ENCODE data around the gene TRIM44.

The TRIM44 gene

DNA sequence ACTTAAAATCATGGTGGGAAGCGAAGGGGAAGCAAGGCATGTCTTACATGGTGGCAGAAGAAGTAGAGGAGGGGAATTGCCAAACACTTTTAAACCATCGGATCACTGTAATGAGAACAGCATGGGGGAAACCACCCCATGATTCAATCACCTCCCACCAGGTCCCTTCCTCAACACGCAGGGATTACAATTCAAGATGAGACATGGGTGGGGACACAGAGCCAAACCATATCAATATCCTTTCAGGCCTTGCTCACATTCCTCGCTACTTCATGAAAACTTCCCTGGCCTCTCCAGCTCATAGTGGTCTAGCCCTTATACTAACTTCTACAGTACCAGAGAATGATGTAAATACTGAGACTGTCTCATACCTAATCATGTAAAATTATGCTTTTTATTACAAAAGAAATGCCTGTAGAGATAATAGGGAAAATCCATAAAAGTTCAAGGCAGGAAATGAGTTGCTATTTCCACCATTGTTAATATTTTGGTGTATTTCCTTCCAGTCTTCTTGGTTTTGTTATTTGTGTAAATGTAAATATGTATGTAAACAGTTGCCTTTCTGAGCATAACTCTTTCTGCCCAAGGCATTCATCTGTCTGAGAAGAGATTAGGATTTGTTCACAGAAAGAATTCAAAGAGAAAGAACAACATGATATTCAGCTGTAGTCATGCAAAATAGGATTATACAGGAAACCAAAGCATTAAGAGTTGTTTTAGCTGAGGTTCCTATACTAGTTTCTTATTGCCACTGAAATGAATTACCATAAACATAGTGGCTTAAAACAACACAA lies 177.0 kb downstream of the TRIM44 start:
- Histone ChIP-seq H3K27ac (ENCODE audit: low read depth, low read length) (no peak overlapping the region), H3K27me3 (ENCODE audit: insufficient read depth, low read length) (no peaks in the 10 kb centered on the region), H2AFZ (ENCODE audit: low read length, unreplicated experiment) (no peak overlapping the region), H3K36me3 (ENCODE audit: insufficient read depth, low read length) (no peaks in the 10 kb centered on the region), H3K4me3 (ENCODE audit: low read depth, low read length) (no peak overlapping the region), H3K4me1 (ENCODE audit: control insufficient read depth, insufficient read depth, low read length, unreplicated experiment) (no peaks in the 10 kb centered on the region), H3K79me2 (ENCODE audit: control insufficient read depth, insufficient read depth, low read length, unreplicated experiment) (no peaks in the 10 kb centered on the region)

GRCh38 chr11:35841733-35842132 lies 179.2 kb downstream of the TRIM44 start:
- H3K36me3 ChIP-seq (ENCODE audit: insufficient read depth, low read length) = no peaks in the 10 kb centered on the region
- no peak overlapping the region for H3K4me3 ChIP-seq (ENCODE audit: low read depth, low read length)
- H3K79me2 ChIP-seq (ENCODE audit: control insufficient read depth, insufficient read depth, low read length, unreplicated experiment) = no peaks in the 10 kb centered on the region
- no peak overlapping the region for H3K27ac ChIP-seq (ENCODE audit: low read depth, low read length)
- H3K27me3 ChIP-seq (ENCODE audit: insufficient read depth, low read length) = no peaks in the 10 kb centered on the region
- no peak overlapping the region for H2AFZ ChIP-seq (ENCODE audit: low read length, unreplicated experiment)
- no peaks in the 10 kb centered on the region for H3K4me1 ChIP-seq (ENCODE audit: control insufficient read depth, insufficient read depth, low read length, unreplicated experiment)

- Histone ChIP-seq H3K27me3 (ENCODE audit: insufficient read depth, low read length) (peaks cover 9% of the 10 kb centered on the region; the same call in 1 of the 2 replicates), H3K79me2 (ENCODE audit: control insufficient read depth, insufficient read depth, low read length, unreplicated experiment) (no peaks in the 10 kb centered on the region), H2AFZ (ENCODE audit: low read length, unreplicated experiment) (no peak overlapping the region), H3K36me3 (ENCODE audit: insufficient read depth, low read length) (no peaks in the 10 kb centered on the region), H3K4me1 (ENCODE audit: control insufficient read depth, insufficient read depth, low read length, unreplicated experiment) (no peaks in the 10 kb centered on the region), H3K27ac (ENCODE audit: low read depth, low read length) (no peak overlapping the region), H3K4me3 (ENCODE audit: low read depth, low read length) (no peak overlapping the region)
Observed at GRCh38 chr11:35842958-35843357, 180.4 kb downstream of the TRIM44 start.

- Histone ChIP-seq H3K4me1 (ENCODE audit: control insufficient read depth, insufficient read depth, low read length, unreplicated experiment) (no peaks in the 10 kb centered on the region), H2AFZ (ENCODE audit: low read length, unreplicated experiment) (no peak overlapping the region), H3K79me2 (ENCODE audit: control insufficient read depth, insufficient read depth, low read length, unreplicated experiment) (no peaks in the 10 kb centered on the region), H3K4me3 (ENCODE audit: low read depth, low read length) (no peak overlapping the region), H3K27me3 (ENCODE audit: insufficient read depth, low read length) (peaks cover 18% of the 10 kb centered on the region), H3K27ac (ENCODE audit: low read depth, low read length) (no peak overlapping the region), H3K36me3 (ENCODE audit: insufficient read depth, low read length) (no peaks in the 10 kb centered on the region)
Observed at GRCh38 chr11:35844579-35844978, 182.0 kb downstream of the TRIM44 start.

GRCh38 chr11:35845860-35846259 lies 183.3 kb downstream of the TRIM44 start:
- Histone ChIP-seq H3K4me1 (ENCODE audit: control insufficient read depth, insufficient read depth, low read length, unreplicated experiment) (no peaks in the 10 kb centered on the region), H3K27me3 (ENCODE audit: insufficient read depth, low read length) (peaks cover 18% of the 10 kb centered on the region), H3K79me2 (ENCODE audit: control insufficient read depth, insufficient read depth, low read length, unreplicated experiment) (no peaks in the 10 kb centered on the region), H3K27ac (ENCODE audit: low read depth, low read length) (no peak overlapping the region), H3K4me3 (ENCODE audit: low read depth, low read length) (no peak overlapping the region), H3K36me3 (ENCODE audit: insufficient read depth, low read length) (no peaks in the 10 kb centered on the region), H2AFZ (ENCODE audit: low read length, unreplicated experiment) (no peak overlapping the region)

- Histone ChIP-seq H3K4me1 (ENCODE audit: control insufficient read depth, insufficient read depth, low read length, unreplicated experiment) (no peaks in the 10 kb centered on the region), H3K27me3 (ENCODE audit: insufficient read depth, low read length) (peaks cover 18% of the 10 kb centered on the region), H3K36me3 (ENCODE audit: insufficient read depth, low read length) (no peaks in the 10 kb centered on the region), H3K27ac (ENCODE audit: low read depth, low read length) (no peak overlapping the region), H3K4me3 (ENCODE audit: low read depth, low read length) (no peak overlapping the region), H3K79me2 (ENCODE audit: control insufficient read depth, insufficient read depth, low read length, unreplicated experiment) (no peaks in the 10 kb centered on the region), H2AFZ (ENCODE audit: low read length, unreplicated experiment) (no peak overlapping the region)
Observed at GRCh38 chr11:35846874-35847273, 184.3 kb downstream of the TRIM44 start.

GRCh38 chr11:35847473-35847872 lies 184.9 kb downstream of the TRIM44 start:
- no peak overlapping the region for H3K4me3 ChIP-seq (ENCODE audit: low read depth, low read length)
- H2AFZ ChIP-seq (ENCODE audit: low read length, unreplicated experiment) = no peak overlapping the region
- no peak overlapping the region for H3K27ac ChIP-seq (ENCODE audit: low read depth, low read length)
- no peaks in the 10 kb centered on the region for H3K36me3 ChIP-seq (ENCODE audit: insufficient read depth, low read length)
- H3K4me1 ChIP-seq (ENCODE audit: control insufficient read depth, insufficient read depth, low read length, unreplicated experiment) = no peaks in the 10 kb centered on the region
- peaks cover 18% of the 10 kb centered on the region for H3K27me3 ChIP-seq (ENCODE audit: insufficient read depth, low read length)
- H3K79me2 ChIP-seq (ENCODE audit: control insufficient read depth, insufficient read depth, low read length, unreplicated experiment) = no peaks in the 10 kb centered on the region

- no peaks in the 10 kb centered on the region for H3K36me3 ChIP-seq (ENCODE audit: insufficient read depth, low read length)
- H2AFZ ChIP-seq (ENCODE audit: low read length, unreplicated experiment) = no peak overlapping the region
- H3K27me3 ChIP-seq (ENCODE audit: insufficient read depth, low read length) = peaks cover 18% of the 10 kb centered on the region
- H3K27ac ChIP-seq (ENCODE audit: low read depth, low read length) = no peak overlapping the region
- no peaks in the 10 kb centered on the region for H3K4me1 ChIP-seq (ENCODE audit: control insufficient read depth, insufficient read depth, low read length, unreplicated experiment)
- no peaks in the 10 kb centered on the region for H3K79me2 ChIP-seq (ENCODE audit: control insufficient read depth, insufficient read depth, low read length, unreplicated experiment)
- no peak overlapping the region for H3K4me3 ChIP-seq (ENCODE audit: low read depth, low read length)
Observed at GRCh38 chr11:35848616-35849015, 186.0 kb downstream of the TRIM44 start.

DNA sequence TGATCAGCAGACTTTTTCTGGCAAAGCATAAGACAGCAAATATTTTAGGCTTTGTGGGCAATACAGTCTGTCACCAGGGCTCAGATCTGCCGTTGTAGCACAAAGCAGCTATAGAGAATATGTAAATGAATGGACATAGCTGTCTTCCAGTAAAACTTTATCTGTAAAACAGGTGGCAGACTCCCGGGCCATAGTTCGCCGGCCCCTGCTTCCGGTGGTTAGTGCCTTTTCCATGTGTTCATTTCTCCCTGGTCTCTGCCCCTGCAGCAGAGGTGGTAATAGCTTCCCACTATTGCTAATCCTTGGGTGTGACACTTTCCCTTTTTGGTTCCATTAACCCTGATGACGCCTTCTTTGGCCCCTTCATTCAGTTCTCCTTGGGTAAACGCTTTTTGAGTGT lies 187.6 kb downstream of the TRIM44 start:
- H3K27me3 ChIP-seq (ENCODE audit: insufficient read depth, low read length) = peaks cover 18% of the 10 kb centered on the region
- H3K4me3 ChIP-seq (ENCODE audit: low read depth, low read length) = no peak overlapping the region
- H3K79me2 ChIP-seq (ENCODE audit: control insufficient read depth, insufficient read depth, low read length, unreplicated experiment) = no peaks in the 10 kb centered on the region
- H2AFZ ChIP-seq (ENCODE audit: low read length, unreplicated experiment) = no peak overlapping the region
- no peaks in the 10 kb centered on the region for H3K4me1 ChIP-seq (ENCODE audit: control insufficient read depth, insufficient read depth, low read length, unreplicated experiment)
- H3K27ac ChIP-seq (ENCODE audit: low read depth, low read length) = no peak overlapping the region
- no peaks in the 10 kb centered on the region for H3K36me3 ChIP-seq (ENCODE audit: insufficient read depth, low read length)

DNA sequence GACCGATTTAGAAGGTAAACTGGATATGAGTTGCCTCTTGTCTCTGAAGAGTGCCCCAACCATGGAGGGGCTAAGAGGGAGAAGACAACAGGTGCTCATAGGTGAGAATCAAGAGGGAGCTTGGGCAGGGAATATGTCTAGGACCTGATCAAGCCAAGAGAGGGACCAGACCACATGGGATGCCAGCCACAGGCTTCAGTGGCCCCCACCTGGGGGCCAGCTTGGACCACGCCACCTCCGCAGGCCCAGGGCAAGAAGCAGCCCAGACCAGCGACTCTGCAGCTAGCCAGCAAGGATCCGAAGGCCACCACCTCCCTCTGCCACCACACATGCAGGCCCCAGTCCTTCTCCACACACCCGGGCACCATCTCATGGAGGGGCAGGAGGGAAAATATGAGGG lies 188.8 kb downstream of the TRIM44 start:
- Histone ChIP-seq H3K27me3 (ENCODE audit: insufficient read depth, low read length) (peaks cover 18% of the 10 kb centered on the region), H3K36me3 (ENCODE audit: insufficient read depth, low read length) (no peaks in the 10 kb centered on the region), H2AFZ (ENCODE audit: low read length, unreplicated experiment) (no peak overlapping the region), H3K27ac (ENCODE audit: low read depth, low read length) (no peak overlapping the region), H3K79me2 (ENCODE audit: control insufficient read depth, insufficient read depth, low read length, unreplicated experiment) (no peaks in the 10 kb centered on the region), H3K4me3 (ENCODE audit: low read depth, low read length) (no peak overlapping the region), H3K4me1 (ENCODE audit: control insufficient read depth, insufficient read depth, low read length, unreplicated experiment) (no peaks in the 10 kb centered on the region)

DNA sequence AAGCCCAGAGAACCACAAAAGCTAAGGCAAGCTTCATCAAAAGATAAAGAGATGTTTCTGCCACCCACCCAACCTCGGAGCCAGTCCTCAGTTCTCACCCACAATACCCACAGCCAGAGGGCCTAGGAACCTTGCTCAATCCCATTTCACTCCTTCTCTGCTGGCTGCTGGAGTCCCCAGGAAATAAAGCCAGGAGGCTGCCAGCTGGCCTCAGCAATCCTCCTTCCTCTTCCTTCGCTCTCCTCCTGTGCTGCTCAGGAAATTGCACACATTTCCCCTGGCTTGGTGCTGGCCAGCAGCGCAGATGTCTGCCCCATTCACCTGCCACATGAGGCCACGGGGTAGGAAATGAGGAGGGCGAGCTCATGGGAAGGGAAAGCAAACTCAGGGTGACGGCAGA lies 189.5 kb downstream of the TRIM44 start:
- Histone ChIP-seq H3K36me3 (ENCODE audit: insufficient read depth, low read length) (no peaks in the 10 kb centered on the region), H2AFZ (ENCODE audit: low read length, unreplicated experiment) (no peak overlapping the region), H3K27ac (ENCODE audit: low read depth, low read length) (no peak overlapping the region), H3K4me3 (ENCODE audit: low read depth, low read length) (no peak overlapping the region), H3K79me2 (ENCODE audit: control insufficient read depth, insufficient read depth, low read length, unreplicated experiment) (no peaks in the 10 kb centered on the region), H3K27me3 (ENCODE audit: insufficient read depth, low read length) (peaks cover 15% of the 10 kb centered on the region), H3K4me1 (ENCODE audit: control insufficient read depth, insufficient read depth, low read length, unreplicated experiment) (no peaks in the 10 kb centered on the region)

Measured in ACC112 (cell line).